Left renal pelvis (tissue), 4 donors: ENCODE data around the gene ACACB. TPM values are rescaled to one million over a fixed set of nuclear protein-coding genes. Genes with fewer than 3 reads are reported as not detected.

Experiments used
- DNase-seq, 4 donors: peaks; one replicate each; pipeline ENCODE4 v3.0.0-alpha.2; 2013; ENCODE audit warnings: low read depth in 4 of 4, low spot score in 3 of 4
- polyA plus RNA-seq, 4 donors: library from polyadenylated mRNA; unstranded; fragments of 120-200 nt; gene quantifications; one replicate each; pipeline ENCODE4 v1.2.1, GENCODE V29; 2013; ENCODE audit not compliant: insufficient read length in 4 of 4

ACACB gene
- polyA plus RNA-seq, 4 donors: 13.5 to 23.2 (median 18.4) TPM

DNA sequence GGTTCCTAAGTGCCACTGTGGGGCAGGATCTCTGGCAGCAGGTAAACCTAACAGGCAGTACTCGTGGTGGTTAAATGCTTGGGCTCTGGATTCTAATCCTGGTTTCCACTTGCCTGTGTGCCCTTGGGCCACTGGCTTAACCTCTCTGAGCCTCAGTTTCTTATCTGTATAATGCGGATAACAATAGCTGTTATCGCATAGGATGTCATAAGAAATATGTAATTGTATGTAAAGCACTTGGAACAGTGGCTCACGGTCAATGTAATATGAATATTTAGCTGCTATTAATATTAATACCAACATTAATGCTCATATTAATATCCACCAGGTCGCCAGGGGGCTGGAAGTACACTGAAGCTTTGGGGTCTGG lies 175.9 kb downstream of the ACACB start:
- DNase-seq: no peak

GRCh38 chr12:109293106-109293505 lies 176.7 kb downstream of the ACACB start:
- no peak for DNase-seq

- DNase-seq: no peak
These were observed 178.0 kb downstream of the ACACB start for GRCh38 chr12:109294286-109294796.

- DNase-seq: no peak
These were observed 179.5 kb downstream of the ACACB start for GRCh38 chr12:109295764-109296425.

GRCh38 chr12:109296431-109296830 lies 180.0 kb downstream of the ACACB start:
- DNase-seq: no peak

- DNase-seq: no peak
These were observed 183.5 kb downstream of the ACACB start for GRCh38 chr12:109299849-109300248.

DNA sequence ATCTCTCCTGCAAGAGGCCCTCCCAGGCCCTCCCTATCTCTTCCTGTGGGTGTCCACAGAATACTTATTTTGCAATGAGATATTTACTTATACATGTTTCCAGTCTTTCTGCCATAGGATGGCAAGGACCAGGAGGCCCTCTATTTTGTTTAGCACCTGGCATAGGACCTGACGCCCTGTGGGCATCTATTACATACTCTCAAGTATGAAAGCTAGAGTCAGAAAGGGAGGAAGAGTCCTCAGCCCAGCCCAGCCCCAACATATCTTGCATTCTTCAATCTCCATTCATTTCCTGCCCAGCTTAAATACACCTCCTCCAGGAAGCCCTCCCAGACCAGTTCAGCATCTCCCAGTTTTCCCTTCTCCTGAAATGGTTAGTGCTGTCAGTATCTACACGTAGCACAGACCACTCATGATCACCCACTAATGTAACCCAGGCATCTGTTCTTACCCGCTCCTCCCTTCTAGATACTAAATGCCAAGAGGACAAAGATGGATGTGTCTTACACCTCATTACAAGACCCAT lies 185.3 kb downstream of the ACACB start:
- no peak for DNase-seq

DNA sequence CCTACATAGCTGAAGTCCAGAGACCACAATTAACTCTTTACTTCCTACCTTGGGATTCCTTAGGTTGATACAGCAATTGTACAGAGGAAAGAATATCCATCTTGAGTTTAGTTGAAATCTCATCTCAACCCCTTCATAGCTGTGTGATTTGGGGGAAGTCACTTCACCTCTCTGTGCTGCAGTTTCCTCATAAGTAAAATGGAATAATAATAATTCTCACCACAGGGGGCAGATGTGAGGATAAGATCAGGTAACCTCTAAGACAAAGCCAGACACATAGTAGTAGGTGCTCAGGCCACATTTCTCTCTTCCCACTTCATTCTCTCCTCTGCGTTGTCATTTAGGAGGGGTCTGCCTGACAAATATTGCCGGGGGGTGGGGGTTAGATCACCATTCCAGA lies 186.0 kb downstream of the ACACB start:
- DNase-seq: no peak

DNA sequence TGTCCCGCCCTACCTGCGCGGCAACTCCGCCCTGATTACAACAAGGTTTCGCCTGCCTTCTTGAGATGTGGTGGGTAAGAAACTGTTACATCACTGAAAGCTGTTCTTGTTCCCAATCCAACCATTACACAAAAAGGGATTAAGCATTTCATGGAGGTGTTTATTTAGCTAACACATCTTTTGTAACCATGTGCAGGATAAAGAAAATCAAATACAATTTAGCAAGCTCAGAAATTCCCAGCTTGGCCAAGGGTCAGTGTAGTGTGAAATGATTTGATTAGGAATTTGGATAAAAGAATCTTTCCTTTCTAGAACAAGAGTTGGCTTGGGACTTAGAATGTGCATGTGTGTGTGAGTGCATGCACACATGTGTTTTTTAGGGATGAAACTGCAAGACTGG lies 186.4 kb downstream of the ACACB start:
- no peak for DNase-seq

DNA sequence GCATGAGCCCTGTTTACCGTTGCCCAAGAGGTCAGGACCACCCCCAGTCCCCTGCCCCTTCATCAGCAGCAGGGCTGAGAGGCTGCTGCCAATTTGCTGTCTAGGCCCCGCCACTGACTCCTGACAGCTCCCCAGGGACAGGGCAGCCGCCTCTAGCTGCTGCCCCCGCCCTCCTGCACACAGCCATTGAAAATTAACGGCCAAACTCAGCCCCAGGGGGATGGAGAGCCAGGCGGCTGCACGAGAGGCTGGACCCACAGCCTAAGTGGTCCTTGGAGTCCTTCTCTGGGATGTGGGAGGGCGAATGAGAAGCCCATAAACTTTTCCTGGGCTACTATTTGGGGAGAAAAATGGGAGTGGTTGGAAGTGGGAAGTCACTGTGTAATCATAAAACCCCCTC lies 188.1 kb downstream of the ACACB start:
- no peak for DNase-seq

GRCh38 chr12:109305547-109305946 lies 189.2 kb downstream of the ACACB start:
- no peak for DNase-seq

DNA sequence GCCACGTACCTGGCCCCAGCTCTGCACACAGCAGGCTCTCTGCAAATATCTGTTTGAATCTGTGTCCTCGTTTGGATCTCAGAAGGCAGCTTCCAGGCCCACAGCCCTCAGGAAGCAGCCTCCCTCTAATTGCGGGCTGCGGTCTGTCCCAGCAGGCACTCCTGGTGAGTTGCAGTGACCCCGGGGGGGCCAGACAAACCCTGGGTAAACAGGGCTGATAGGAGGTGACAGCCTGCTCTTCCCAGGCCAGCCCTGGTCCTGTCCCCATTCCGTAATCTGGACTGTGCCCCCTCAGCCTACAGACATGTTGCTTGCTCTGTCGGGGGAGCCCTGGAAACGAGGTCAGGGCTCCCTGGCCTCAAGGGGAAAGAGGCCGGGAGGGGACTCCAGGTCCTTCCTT lies 190.7 kb downstream of the ACACB start:
- DNase-seq: no peak

DNA sequence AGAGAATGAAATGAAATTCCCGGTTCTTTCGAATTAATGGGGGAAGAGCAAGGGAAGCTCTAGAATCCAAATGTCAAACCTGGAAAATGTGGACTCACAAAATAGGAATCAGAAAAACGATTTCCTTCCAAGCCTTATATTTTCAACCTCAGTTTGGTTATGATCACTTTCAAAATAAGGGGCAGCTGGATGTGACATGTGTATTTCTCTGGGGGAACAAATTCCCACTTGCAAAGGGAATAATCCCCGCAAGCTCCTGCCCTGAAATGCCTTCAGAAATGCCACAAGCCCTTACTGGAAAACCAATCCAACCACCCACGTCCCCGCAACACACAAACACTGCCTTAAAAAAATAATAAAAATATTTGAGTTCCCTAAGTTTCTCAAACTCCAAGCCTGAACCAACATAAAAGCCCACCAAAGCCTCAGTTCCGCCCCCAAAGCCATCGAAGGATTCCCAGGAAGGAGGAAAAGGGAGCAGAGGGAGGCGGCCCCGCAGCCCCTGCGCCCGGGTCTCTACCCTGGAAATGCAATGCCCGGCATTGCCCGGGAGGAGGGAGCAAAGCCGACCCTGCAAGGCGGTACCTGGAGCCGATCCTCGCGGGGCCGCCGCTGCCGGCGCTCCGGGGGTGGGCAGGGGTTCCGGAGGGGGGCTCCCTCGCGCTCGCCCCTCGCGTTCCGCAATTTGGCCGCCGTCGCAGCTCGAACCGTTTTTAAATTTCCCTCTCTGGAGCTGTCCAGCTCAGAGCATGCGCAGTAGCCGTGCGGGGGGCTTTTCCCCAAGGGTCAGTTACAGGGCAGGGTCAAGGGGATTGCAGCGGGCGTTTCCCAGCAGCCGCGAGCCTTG lies 192.4 kb downstream of the ACACB start, which contains the start of gene FOXN4:
Gene FOXN4, minus strand, starts transcription at position 751 of the 847 bp plus-strand sequence. CDS start 963 bp downstream, outside the sequence.
- DNase-seq: no peak

DNA sequence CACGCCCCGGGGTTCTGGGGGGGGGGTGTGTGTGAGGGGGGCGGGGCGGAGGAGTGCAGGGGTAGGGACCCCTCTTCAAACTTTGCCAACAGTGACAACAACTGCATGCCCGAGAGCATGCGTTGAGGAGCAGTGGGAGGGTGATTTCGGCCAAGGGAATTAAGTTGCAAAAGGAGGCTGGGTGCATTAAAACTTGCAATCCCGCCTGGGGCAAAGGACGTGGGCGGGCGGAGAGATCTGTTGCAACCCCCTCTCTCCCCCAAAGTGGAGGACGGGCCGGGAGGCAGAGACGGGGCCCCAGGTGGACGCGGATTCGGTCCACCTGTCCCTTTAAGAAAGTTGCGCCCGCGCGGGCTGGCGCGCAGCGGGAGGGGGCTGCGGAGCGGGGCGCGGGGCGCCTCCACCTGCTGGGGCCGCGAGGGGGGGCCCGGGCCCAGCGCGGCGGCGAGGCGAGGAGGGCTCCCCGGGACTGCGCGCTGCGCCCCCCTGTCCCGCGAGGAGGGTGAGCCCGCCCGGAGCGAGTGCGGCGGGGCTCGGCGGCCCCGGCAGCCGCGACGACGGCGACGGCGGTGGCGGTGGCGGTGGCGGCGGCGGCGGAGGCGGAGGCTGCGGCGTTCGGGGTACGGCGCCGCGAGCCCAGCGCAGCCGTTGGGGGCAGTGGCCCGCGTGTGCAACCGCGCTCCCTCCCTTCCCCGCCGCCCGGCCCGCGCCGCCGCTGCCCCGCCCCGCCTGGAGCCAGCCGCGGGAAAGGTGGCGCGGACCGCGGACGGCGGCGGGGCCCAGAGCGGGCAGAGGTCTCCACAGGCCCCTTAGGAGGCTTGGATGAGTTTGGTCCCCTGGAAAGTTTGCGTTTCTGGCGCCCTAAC lies 193.2 kb downstream of the ACACB start:
- no peak for DNase-seq

DNA sequence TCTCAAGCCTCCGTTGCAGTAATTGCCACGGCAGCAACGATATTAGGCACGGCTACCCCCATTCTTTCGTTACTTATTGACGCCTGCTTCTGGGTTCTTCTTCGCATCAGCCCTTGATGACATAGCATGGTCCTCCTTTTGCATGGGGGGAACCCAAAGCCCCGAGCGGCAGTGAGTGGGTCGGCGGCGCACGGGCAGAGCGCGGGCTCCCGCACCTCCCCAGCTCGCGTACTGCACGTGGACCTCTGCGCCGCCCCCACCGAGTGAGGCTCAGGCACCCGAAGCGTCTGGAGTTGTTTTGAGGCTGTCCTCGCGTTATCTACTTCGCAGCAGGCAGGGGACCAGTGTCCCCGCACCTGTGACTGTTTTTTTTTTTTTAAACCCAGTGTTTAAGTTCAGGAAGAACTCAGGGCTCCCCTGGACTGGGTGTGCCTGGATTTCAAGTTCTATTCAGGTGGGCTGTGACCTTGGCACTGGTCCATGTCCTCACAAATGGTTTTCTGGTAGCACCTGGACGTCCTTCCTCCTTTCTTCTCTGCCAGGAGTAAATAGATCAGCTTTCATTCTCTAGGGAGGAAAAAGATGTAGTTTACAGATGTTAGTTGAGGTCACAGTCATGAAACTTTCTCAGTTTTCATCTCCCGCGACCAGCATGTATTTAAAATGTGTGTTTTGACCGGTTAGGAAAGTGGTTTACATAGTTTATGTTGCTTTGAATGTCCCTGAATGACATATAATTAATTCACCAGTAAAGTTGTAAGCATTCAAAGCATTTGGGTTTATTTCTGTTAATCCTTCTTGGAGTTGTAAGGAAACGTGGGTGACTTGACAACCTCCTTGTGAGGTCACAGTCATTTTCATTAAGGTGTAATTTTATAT lies 194.1 kb downstream of the ACACB start:
- DNase-seq: no peak

Other genes starting within 250 kb of the ACACB start
- gene DAO, start 236.5 kb upstream of the ACACB start, polyA plus RNA-seq: 1 to 10 TPM in 2 of 4 donors, under 1 TPM in 2; 0.33 to 1.1 (median 0.94) TPM
- under 1 TPM; 0.06 to 0.19 (median 0.14) TPM for gene SVOP, start 95.5 kb upstream of the ACACB start, polyA plus RNA-seq
- 10 to 100 TPM; 24.1 to 26.9 (median 25.8) TPM for gene USP30, start 64.0 kb upstream of the ACACB start, polyA plus RNA-seq
- gene ALKBH2, start 23.1 kb upstream of the ACACB start, polyA plus RNA-seq: 10 to 100 TPM; 27.5 to 32.6 (median 30.0) TPM
- 10 to 100 TPM; 37.2 to 67.9 (median 65.6) TPM for gene UNG, start 19.0 kb upstream of the ACACB start, polyA plus RNA-seq
- 1 to 10 TPM in 3 of 4 donors, under 1 TPM in 1; 0.92 to 3.5 (median 1.5) TPM for gene FOXN4, start 192.7 kb downstream of the ACACB start, polyA plus RNA-seq
- 1 to 10 TPM in 1 of 4 donors, under 1 TPM in 3; 0.30 to 2.0 (median 0.93) TPM for gene MYO1H, start 231.3 kb downstream of the ACACB start, polyA plus RNA-seq